ENCODE data around the gene BFSP2. TPM values are rescaled to one million over a fixed set of nuclear protein-coding genes. Genes with fewer than 3 reads are reported as not detected.

Gene BFSP2
- total and polyA plus RNA-seq, 2 donors (not counting 3 experiments of a cell fraction or from before 2014, with no cell fraction given) = not detected

DNA sequence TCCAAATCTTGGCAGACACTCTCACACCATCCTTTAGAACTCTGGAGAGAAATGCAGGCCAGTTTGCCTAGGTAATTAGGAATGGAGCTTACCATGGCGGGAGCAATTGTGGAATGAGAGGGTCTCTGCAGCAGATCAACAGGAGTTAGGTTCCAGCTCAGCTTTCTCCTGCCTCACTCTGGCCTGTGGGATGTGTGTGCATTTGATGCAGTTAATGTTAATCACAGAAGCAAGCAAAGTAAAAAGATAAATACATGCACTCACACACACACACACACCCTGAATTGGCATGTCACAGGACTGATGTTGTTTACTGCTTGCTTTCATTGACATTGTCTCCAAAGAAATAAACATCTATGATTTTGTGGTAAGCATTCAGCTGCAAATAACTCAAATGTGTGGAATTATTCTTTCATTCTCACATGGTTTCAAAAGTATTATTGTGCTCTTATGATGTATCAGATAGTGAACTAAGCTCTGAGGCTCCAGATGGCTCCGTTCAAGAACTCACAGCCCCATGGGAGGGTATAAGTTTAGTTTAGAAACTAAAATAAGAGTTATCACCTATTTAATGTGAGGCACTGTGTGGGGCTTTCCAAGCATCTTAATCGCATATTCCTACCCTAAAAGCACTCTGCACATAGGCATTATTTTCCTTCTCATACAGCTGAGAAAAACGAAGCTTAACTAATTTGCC lies 31.3 kb upstream of the BFSP2 start:
- Histone ChIP-seq H3K9me3 (replicated peaks; ENCODE audit: control insufficient read depth, insufficient read depth, low read length) (no peaks in the 10 kb centered on the region), H3K27me3 (ENCODE audit: control insufficient read depth in 2 of 2, insufficient read depth in 2 of 2, low read length in 2 of 2) (peaks cover 0 to 9% of the 10 kb centered on the region in 2 experiments), H3K4me1 (ENCODE audit: control insufficient read depth, extremely low read depth, insufficient read depth, low read length) (no peaks in the 10 kb centered on the region), H3K4me2 (ENCODE audit: insufficient read depth, low read length) (no peak overlapping the region), H3K36me3 (ENCODE audit: control insufficient read depth in 2 of 2, extremely low read depth in 1 of 2, insufficient read depth in 2 of 2, low read length in 2 of 2) (no peaks in the 10 kb centered on the region), H4K20me1 (replicated peaks; ENCODE audit: control insufficient read depth, extremely low read depth, insufficient read depth, low read length) (no peaks in the 10 kb centered on the region), H3K9me1 (replicated peaks; ENCODE audit: control insufficient read depth, extremely low read depth, insufficient read depth, low read length) (no peaks in the 10 kb centered on the region), H2AFZ (ENCODE audit: low read depth, low read length) (no peak overlapping the region), H3K27ac (ENCODE audit: insufficient read depth, low read depth, low read length) (no peak overlapping the region), H3K4me3 (replicated peaks in 1 of 3; ENCODE audit: insufficient read depth in 1 of 3, low read depth in 1 of 3, low read length in 3 of 3) (no peak overlapping the region), H3K9ac (replicated peaks; ENCODE audit: extremely low read depth, insufficient read depth, low read length) (no peak overlapping the region), H3K79me2 (ENCODE audit: control insufficient read depth, insufficient read depth, low read length) (no peaks in the 10 kb centered on the region)
- intact Hi-C loops (cut with micrococcal nuclease) = no loop called here
- DNase-seq (ENCODE audit: low read depth, low spot score) (no peak), FAIRE-seq (no peak)
- CTCF ChIA-PET = interaction anchor here (1.7 to 5.6 kb wide), 2 partner anchors 9 to 327 kb away, joined by 7 to 29 read pairs; no protein-coding TSS in a partner anchor
- POLR2A ChIA-PET = no interaction called here
- dilution Hi-C loops (cut with MboI; ENCODE audit: extremely low pct_ligation_motif_present, low sequenced_read_pairs) = no loop called here
- BruUV-seq (replicated peaks) = no TSS peak
- TF ChIP-seq MYC (IDR thresholded peaks at IDR 0.05; ENCODE audit: low read depth, low read length) (no peak), JUN (IDR thresholded peaks at IDR 0.05; ENCODE audit: borderline replicate concordance, insufficient read depth, insufficient read length, low read depth) (no peak), POLR2A (IDR thresholded peaks at IDR 0.05; ENCODE audit: low read depth, low read length) (no peak), FOS (IDR thresholded peaks at IDR 0.05; ENCODE audit: borderline replicate concordance, insufficient read depth, low read length) (no peak), GATA2 (IDR thresholded peaks at IDR 0.05; ENCODE audit: insufficient read depth, insufficient read length, low read depth, low read length) (no peak), EZH2 (IDR thresholded peaks at IDR 0.05; ENCODE audit: borderline replicate concordance, low read depth, low read length, severe bottlenecking) (no peak), POLR2AphosphoS5 (IDR thresholded peaks at IDR 0.05; ENCODE audit: insufficient read depth, low read depth, low read length) (no peak)
- TF ChIP-seq, protein P1, sequence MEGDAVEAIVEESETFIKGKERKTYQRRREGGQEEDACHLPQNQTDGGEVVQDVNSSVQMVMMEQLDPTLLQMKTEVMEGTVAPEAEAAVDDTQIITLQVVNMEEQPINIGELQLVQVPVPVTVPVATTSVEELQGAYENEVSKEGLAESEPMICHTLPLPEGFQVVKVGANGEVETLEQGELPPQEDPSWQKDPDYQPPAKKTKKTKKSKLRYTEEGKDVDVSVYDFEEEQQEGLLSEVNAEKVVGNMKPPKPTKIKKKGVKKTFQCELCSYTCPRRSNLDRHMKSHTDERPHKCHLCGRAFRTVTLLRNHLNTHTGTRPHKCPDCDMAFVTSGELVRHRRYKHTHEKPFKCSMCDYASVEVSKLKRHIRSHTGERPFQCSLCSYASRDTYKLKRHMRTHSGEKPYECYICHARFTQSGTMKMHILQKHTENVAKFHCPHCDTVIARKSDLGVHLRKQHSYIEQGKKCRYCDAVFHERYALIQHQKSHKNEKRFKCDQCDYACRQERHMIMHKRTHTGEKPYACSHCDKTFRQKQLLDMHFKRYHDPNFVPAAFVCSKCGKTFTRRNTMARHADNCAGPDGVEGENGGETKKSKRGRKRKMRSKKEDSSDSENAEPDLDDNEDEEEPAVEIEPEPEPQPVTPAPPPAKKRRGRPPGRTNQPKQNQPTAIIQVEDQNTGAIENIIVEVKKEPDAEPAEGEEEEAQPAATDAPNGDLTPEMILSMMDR (IDR thresholded peaks at IDR 0.05; ENCODE audit: extremely low read depth in 1 of 2, insufficient read depth in 1 of 2, low read depth in 1 of 2, low read length in 2 of 2) = no peak
- TF ChIP-seq, protein P2, sequence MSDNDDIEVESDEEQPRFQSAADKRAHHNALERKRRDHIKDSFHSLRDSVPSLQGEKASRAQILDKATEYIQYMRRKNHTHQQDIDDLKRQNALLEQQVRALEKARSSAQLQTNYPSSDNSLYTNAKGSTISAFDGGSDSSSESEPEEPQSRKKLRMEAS (IDR thresholded peaks at IDR 0.05; ENCODE audit: insufficient read depth, insufficient read length) = no peak
